OCI-LY1 (cell line): ENCODE results near the gene C19orf47.

Experiments
- H2AFZ ChIP-seq: fragments of 200-600 bp; sonication (generic), shearing (Covaris generic); 2 replicates; pipeline ENCODE4 v1.6.0; 2014; ENCODE audit warnings: antibody characterized with exemption, mild to moderate bottlenecking, low read length
- H3F3A ChIP-seq: fragments of 200-600 bp; sonication (generic), shearing (Covaris generic); 2 replicates; pipeline ENCODE4 v1.6.0; 2014; ENCODE audit warnings: mild to moderate bottlenecking, antibody characterized with exemption, low read length, moderate library complexity; ENCODE audit not compliant: insufficient read depth
- H3K27ac ChIP-seq: fragments of 200-600 bp; sonication (generic); 2 replicates; pipeline ENCODE4 v1.5.1; 2014; ENCODE audit warnings: low read length, mixed run types, mild to moderate bottlenecking, low read depth; ENCODE audit not compliant: poor library complexity, severe bottlenecking
- H3K27me3 ChIP-seq: fragments of 200-600 bp; sonication (generic); 2 replicates; pipeline ENCODE4 v1.6.0; 2014; ENCODE audit warnings: antibody characterized with exemption, mild to moderate bottlenecking, low read length, moderate library complexity; ENCODE audit not compliant: insufficient read depth
- H3K36me3 ChIP-seq: fragments of 200-600 bp; sonication (generic); 2 replicates; pipeline ENCODE4 v1.6.1; 2014; ENCODE audit warnings: mild to moderate bottlenecking, antibody characterized with exemption, low read length, moderate library complexity, mixed read lengths; ENCODE audit not compliant: insufficient read depth
- H3K4me1 ChIP-seq: fragments of 200-600 bp; sonication (generic); 2 replicates; pipeline ENCODE4 v1.5.1; 2014; ENCODE audit warnings: mild to moderate bottlenecking, low read length, moderate library complexity; ENCODE audit not compliant: insufficient read depth, severe bottlenecking
- H3K4me2 ChIP-seq: fragments of 200-600 bp; sonication (generic), shearing (Covaris generic); 2 replicates; pipeline ENCODE4 v1.6.1; 2014; ENCODE audit warnings: low read length
- H3K4me3 ChIP-seq: fragments of 200-600 bp; sonication (generic); 2 replicates; pipeline ENCODE4 v1.5.1; 2014; ENCODE audit warnings: low read length, low read depth, mild to moderate bottlenecking, mixed read lengths; ENCODE audit not compliant: poor library complexity, severe bottlenecking
- H3K79me2 ChIP-seq: fragments of 200-600 bp; shearing (Covaris generic); 2 replicates; pipeline ENCODE4 v1.6.1; 2016; ENCODE audit warnings: mixed run types, low read length, mixed read lengths; ENCODE audit not compliant: insufficient read depth
- H3K9ac ChIP-seq: fragments of 200-600 bp; sonication (generic), shearing (Covaris generic); 2 replicates; pipeline ENCODE4 v1.6.1; 2014; ENCODE audit warnings: mild to moderate bottlenecking, low read length, mixed read lengths
- H3K9me2 ChIP-seq: fragments of 200-600 bp; sonication (generic), shearing (Covaris generic); 2 replicates; pipeline ENCODE4 v1.6.1; 2014; ENCODE audit warnings: low read depth, mild to moderate bottlenecking, low read length, mixed read lengths
- H3K9me3 ChIP-seq: fragments of 200-600 bp; shearing (Covaris generic); 2 replicates; pipeline ENCODE4 v1.6.1; 2014; ENCODE audit warnings: low read length, mixed read lengths
- H4K20me1 ChIP-seq: fragments of 200-600 bp; sonication (generic), shearing (Covaris generic); 2 replicates; pipeline ENCODE4 v1.6.0; 2016; ENCODE audit warnings: mild to moderate bottlenecking, low read length; ENCODE audit not compliant: insufficient read depth
- CTCF ChIP-seq: fragments of 200-600 bp; sonication (generic), shearing (Covaris generic); IDR thresholded peaks from 2 replicates; pipeline ENCODE4 v1.5.1; 2017; ENCODE audit warnings: mild to moderate bottlenecking, antibody characterized with exemption, low read length, moderate library complexity, mixed read lengths
- EZH2 ChIP-seq: fragments of 200-600 bp; sonication (generic), shearing (Covaris generic); IDR thresholded peaks from 2 replicates; pipeline ENCODE4 v1.8.0; 2017; ENCODE audit warnings: borderline replicate concordance, mixed run types, mild to moderate bottlenecking, antibody characterized with exemption, low read length, moderate library complexity, mixed read lengths

The C19orf47 gene

GRCh38 chr19:40357640-40358039 is 9.4 kb upstream of the C19orf47 start:
- Histone ChIP-seq H3K4me1 (peaks cover 7% of the 10 kb centered on the region), H3K79me2 (no peaks in the 10 kb centered on the region), H3K9ac (no peak overlapping the region), H3K4me2 (no peak overlapping the region), H3K4me3 (no peak overlapping the region), H3K9me2 (no peaks in the 10 kb centered on the region), H3F3A (no peaks in the 10 kb centered on the region), H3K36me3 (no peaks in the 10 kb centered on the region), H4K20me1 (no peaks in the 10 kb centered on the region), H3K27me3 (no peaks in the 10 kb centered on the region), H3K9me3 (no peaks in the 10 kb centered on the region), H2AFZ (no peak overlapping the region), H3K27ac (no peak overlapping the region)
- TF ChIP-seq EZH2 (no peak), CTCF (no peak)

- Histone ChIP-seq H3K9me2 (no peaks in the 10 kb centered on the region), H3K79me2 (no peaks in the 10 kb centered on the region), H4K20me1 (no peaks in the 10 kb centered on the region), H3K27me3 (no peaks in the 10 kb centered on the region), H3K9me3 (no peaks in the 10 kb centered on the region), H3K27ac (no peak overlapping the region), H2AFZ (no peak overlapping the region), H3K4me1 (peaks cover 7% of the 10 kb centered on the region), H3K36me3 (no peaks in the 10 kb centered on the region), H3K4me2 (no peak overlapping the region), H3K9ac (no peak overlapping the region), H3K4me3 (no peak overlapping the region), H3F3A (no peaks in the 10 kb centered on the region)
- TF ChIP-seq CTCF (no peak), EZH2 (no peak)
Measured at GRCh38 chr19:40356681-40357595, 8.7 kb upstream of the C19orf47 start.

- Histone ChIP-seq H3K9ac (no peak overlapping the region), H3K4me2 (no peak overlapping the region), H3K4me3 (no peak overlapping the region)
Measured at GRCh38 chr19:40355975-40356680, 7.9 kb upstream of the C19orf47 start.

More at GRCh38 chr19:40355975-40356680, 7.9 kb upstream of the C19orf47 start:
- H4K20me1 ChIP-seq, result no peaks in the 10 kb centered on the region
- no peaks in the 10 kb centered on the region for H3K36me3 ChIP-seq
- H3K9me3 ChIP-seq, result no peaks in the 10 kb centered on the region
- peaks cover 7% of the 10 kb centered on the region for H3K4me1 ChIP-seq
- H3K27me3 ChIP-seq, result no peaks in the 10 kb centered on the region
- H3K9me2 ChIP-seq, result no peaks in the 10 kb centered on the region
- no peak overlapping the region for H2AFZ ChIP-seq
- no peaks in the 10 kb centered on the region for H3K79me2 ChIP-seq
- H3K27ac ChIP-seq, result no peak overlapping the region
- TF ChIP-seq CTCF (no peak), EZH2 (no peak)
- no peaks in the 10 kb centered on the region for H3F3A ChIP-seq
